Metanephros (tissue), 2 donors: ENCODE measurements around the gene IL18R1. TPM values are rescaled to one million over a fixed set of nuclear protein-coding genes. Genes with fewer than 3 reads are reported as not detected.

Experiments
- small RNA-seq: library from RNA; depleted of rRNA; stranded (forward); fragments of <200 nt; gene quantifications from one replicate; pipeline ENCODE3, GENCODE V24; 2014; ENCODE audit warnings: low replicate concordance
- total RNA-seq: library from RNA; depleted of rRNA; stranded (reverse); fragments of >200 nt; gene quantifications from one replicate; pipeline ENCODE4 v1.2.3, GENCODE V29; 2014

IL18R1 gene
- 4.3 TPM for total RNA-seq

DNA sequence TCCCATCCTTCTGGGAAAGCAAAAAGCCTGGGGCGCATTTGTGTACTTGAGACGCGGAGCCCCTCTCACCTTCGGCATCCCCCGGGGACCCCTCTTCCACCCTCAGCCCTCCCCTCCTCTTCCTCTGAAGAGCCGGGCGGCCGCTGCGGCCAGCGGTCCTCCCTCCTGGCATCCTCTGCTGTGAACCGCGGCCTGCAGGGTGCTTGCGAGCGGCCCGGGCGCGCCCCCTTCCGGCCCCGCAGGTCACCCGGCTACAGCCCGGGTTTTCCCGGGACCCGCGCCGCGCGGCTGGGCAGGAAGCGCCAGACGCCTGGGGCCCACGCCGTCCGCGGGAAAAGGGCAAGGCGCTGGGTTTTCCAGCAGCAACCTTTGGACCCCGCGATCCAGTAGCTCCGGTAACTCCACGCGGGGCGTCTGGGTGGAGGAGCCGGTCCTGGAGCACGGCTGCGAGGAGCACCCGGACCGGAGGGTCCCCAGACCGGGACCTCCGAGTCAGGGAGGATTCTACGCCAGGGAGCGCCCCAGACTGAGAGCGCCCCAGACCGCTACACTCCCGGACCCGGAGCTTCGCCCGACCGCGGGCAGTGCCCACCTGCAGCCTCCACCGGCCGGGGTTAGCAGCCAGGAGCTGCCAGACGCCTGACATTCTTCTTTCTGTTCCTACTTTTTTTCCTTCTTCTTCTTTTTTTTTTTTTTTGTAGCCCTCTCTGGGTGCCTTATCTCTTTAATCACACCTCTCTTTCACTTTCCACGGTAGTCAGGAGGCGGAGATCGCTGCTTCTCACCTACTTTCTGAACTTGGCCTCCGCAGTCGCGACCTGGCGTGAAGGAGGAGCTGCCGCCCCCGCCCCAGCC is at the start of gene IL18R1:
IL18R1 (plus strand) TSS at position 271 of the 855 bp plus-strand sequence. CDS start 6,865 bp downstream, outside the sequence.

GRCh38 chr2:102310964-102311640 is 44.5 kb upstream of the IL18R1 start, which contains the start of gene IL1RL1:
Gene IL1RL1, plus strand, starts transcription at chr2:102311563. Its CDS starts 26,702 bp downstream, at chr2:102338265.

GRCh38 chr2:102422910-102423309 is 67.3 kb downstream of the IL18R1 start, which contains the start of gene IL18RAP:
Gene IL18RAP, plus strand, starts transcription at chr2:102423160. Its CDS starts 118 bp downstream, at chr2:102423278.

Small RNA genes within 50 kb of the gene (small RNA-seq; reads per million reads assigned to genes)
- not detected for gene MIR4772

Other genes starting within 250 kb of the IL18R1 start
- gene IL1R1, start 213.1 kb upstream of the IL18R1 start, total RNA-seq = 18.5 TPM
- 1.2 TPM for gene IL1RL2, start 168.8 kb upstream of the IL18R1 start, total RNA-seq
- gene IL1RL1, start 44.2 kb upstream of the IL18R1 start, total RNA-seq = 1.9 TPM
- gene IL18RAP, start 67.4 kb downstream of the IL18R1 start, total RNA-seq = 0.35 TPM
- 12.9 TPM for gene SLC9A4, start 117.4 kb downstream of the IL18R1 start, total RNA-seq